Myocyte (in vitro differentiated cells): ENCODE data around the gene AGPS. TPM values are rescaled to one million over a fixed set of nuclear protein-coding genes. Genes with fewer than 3 reads are reported as not detected.
"Not testable (repeated sequence)": the region's sequence is repeated elsewhere in the genome, so short reads cannot be mapped to it uniquely, and the experiment has no call there.

ENCODE experiments used
- DNase-seq: peaks from one replicate; pipeline ENCODE4 v3.0.0-alpha.2; 2012; ENCODE audit warnings: low read depth
- total RNA-seq: library from RNA; depleted of rRNA; stranded (reverse); fragments of >200 nt; gene quantifications from 2 replicates; pipeline ENCODE4 v1.2.3, GENCODE V29; 2014

The AGPS gene
- total RNA-seq, 1 donor from 2014 or later, result 37.4 TPM

DNA sequence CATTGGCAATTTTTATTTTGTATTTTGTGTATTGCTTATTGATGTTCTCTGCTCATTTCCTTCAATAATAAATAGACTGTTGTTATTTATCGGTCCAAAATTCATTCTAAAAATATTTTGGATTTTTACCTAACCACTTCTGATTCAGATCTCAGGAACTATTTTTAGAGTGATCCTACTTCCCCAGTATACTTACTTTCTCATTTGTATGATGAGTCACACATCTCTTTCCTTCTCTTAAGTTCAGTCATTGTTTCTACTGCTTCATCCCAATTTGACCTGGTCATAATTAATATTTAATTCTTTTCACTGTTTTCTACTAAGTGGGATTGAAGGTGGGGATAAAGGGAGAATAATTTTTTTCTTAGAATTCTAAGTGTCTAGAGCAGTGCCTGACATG lies 75.1 kb downstream of the AGPS start:
- peak; percentile 61 for DNase-seq

- DNase-seq, result no peak
Measured at GRCh38 chr2:177471990-177472389, 79.4 kb downstream of the AGPS start.

DNA sequence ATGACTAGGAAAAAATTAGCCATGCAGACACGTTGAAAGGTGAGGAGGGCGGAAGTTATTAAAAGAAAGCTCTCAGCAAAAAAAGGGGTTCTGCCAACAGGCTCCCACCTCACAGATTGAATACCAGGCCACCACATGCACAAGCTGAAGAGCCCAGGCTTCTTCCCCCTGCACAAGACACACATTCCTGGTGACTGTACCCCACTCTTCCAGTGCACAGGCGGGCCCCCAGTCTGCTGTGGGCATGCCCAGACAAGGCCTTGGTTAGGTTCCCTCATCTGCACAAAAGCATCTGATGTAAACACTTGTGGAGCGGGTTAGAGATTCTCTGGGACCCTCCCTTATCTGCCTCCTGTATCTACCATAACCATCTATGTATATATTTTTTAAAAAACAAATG lies 81.7 kb downstream of the AGPS start:
- no peak for DNase-seq

- peak; percentile 47 for DNase-seq
Measured at GRCh38 chr2:177474998-177475397, 82.4 kb downstream of the AGPS start.

DNA sequence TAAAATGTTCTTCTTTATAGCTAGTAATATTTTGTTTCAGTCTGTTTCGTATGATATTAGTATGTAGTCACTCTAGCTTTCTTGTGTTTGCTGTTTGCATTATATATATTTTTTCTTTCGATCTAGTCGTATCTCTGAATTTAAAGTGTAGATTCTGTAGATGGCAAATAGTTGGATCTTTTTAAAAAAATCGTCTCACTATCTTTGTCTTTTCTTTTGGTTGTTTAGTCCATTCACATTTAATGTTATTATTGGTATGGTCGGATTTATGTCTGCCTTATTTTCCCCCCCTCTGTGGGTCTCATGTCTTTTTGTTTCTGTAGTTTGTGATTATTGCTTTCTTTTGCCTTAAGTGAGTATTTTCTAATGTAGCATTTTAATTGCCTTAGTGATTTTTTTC lies 84.3 kb downstream of the AGPS start:
- DNase-seq, result no peak

- DNase-seq, result no peak
Measured at GRCh38 chr2:177478029-177478428, 85.5 kb downstream of the AGPS start.

DNA sequence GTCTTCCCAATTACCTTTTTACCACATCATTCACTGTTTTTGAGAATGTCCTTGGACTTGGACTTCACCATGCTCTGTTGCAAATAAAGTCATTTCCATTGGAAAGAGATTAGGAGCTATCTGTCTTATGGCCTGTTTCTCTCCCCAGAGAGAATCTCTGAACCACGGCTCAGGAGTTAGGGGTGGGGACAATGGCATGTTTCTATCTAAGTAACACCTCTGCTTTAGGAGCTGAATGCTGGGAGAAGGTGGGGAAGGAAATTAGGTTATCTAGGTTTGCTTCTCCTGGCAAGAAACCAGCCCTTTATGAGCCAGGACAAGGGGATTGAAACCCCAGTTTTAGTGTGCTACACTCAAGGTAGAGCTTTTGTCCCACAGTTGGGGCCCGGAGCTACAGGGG lies 86.3 kb downstream of the AGPS start:
- DNase-seq, result no peak

DNA sequence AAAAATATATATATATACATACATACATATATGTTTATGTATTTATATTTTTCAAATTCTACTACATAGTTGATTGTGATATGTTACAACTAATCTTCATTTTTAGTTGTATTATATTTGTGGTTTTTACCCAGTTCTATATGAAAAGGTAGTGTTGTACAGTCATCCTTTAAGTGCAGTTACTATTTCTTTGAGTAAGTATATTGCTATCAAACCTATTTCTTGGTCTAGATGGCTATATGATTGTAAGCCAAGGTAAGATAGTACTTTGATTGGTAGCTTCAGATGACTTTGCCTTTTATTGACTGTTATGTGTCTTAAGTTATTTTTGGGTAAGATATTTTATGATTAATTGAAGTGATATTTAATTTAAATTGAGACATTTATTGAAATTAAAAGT lies 89.6 kb downstream of the AGPS start:
- no peak for DNase-seq

GRCh38 chr2:177483531-177483930 lies 91.0 kb downstream of the AGPS start:
- DNase-seq, result no peak

- no peak for DNase-seq
Measured at GRCh38 chr2:177484180-177484795, 91.7 kb downstream of the AGPS start.

DNA sequence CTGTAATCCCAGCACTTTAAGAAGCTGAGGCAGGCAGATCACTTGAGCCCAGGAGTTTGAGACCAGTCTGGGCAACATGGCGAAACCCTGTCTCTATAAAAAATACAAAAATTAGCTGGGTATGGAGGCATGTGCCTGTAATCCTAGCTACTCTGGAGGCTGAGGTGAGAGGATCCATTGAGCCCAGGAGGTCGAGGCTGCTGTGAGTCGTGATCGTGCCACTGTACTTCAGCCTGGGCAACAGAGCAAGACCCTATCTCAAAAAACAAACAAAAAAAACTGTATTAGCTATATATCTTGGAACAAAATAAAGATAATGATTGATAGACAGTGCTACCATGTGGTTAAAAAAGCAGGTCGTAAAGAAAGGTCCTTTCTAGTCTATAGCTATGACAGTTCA lies 93.1 kb downstream of the AGPS start:
- not testable (repeated sequence) for DNase-seq

DNA sequence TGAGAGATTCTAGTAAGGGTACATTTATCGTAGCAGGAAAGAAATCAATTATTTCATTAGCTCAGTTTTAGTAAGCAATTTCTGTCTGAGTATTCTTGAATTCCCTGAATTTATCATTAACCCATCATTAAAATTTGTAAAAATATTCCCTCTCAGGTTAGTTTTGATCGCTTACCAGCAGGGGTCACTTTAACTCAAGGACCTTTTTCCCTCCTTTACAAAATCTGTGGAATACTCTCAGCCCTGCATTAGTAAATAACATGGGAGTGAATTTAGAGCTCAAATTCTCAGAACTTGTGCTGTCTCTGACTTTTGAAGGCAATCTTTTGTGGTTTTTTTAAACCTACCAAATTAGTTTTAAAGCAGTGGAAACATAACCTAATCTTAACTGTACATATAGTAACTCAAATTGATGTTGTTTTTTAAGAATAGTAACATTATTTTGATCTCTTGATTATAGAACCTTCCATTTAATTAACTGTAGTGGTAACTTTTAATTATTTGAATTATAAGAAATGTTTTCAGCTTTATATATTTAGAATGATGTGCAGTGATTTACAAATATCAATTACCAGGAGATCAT lies 97.2 kb downstream of the AGPS start:
- DNase-seq, result peak; percentile 43

- no peak for DNase-seq
Measured at GRCh38 chr2:177495945-177496344, 103.4 kb downstream of the AGPS start.

- no peak for DNase-seq
Measured at GRCh38 chr2:177496921-177497320, 104.3 kb downstream of the AGPS start.

GRCh38 chr2:177501186-177501585 lies 108.6 kb downstream of the AGPS start:
- no peak for DNase-seq

DNA sequence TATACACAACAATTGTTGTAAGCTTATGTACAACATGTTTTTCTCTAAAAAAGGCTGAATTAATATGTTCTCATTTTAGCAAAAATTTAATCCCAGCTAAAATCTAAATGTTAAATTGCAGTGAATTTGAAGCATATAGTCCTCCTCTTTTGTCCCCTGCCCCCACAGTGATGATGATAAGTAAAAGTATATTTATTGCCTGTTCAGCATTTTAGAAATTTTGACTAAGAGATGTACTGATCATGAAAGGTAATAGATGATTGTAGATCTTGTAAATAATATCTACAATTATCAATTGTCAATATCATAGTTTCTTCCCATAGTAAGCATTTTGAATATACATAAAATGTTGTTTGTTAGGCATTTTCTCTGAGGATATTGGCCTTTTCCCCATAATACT lies 113.9 kb downstream of the AGPS start:
- DNase-seq, result no peak

- DNase-seq, result no peak
Measured at GRCh38 chr2:177506998-177507397, 114.4 kb downstream of the AGPS start.

GRCh38 chr2:177516824-177517544 lies 124.4 kb downstream of the AGPS start:
- no peak for DNase-seq

GRCh38 chr2:177518754-177519153 lies 126.2 kb downstream of the AGPS start:
- DNase-seq, result no peak

DNA sequence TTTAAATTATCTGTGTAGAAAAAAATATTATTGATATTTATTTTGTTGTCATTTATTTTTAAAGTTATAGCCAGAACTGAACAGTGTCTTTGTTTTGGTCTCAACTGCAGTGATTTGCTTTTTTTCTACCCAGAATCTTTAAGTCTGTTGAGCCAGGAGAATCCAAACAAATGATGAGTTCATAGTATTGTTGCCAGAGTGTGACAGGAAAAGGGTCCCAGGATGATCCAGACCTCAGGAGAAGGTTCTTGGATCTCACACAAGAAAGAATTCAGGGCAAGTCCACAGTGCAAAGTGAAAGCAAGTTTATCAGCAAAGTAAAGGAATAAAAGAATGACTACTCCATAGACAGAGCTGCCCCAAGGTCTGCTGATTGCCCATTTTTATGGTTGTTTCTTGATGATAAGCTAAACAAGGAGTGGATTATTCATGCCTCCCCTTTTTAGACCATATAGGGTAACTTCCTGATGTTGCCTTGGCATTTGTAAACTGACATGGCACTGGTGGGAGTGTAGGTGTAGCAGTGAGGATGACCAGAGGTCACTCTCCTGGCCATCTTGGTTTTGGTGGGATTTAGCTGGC lies 127.1 kb downstream of the AGPS start:
- no peak for DNase-seq

DNA sequence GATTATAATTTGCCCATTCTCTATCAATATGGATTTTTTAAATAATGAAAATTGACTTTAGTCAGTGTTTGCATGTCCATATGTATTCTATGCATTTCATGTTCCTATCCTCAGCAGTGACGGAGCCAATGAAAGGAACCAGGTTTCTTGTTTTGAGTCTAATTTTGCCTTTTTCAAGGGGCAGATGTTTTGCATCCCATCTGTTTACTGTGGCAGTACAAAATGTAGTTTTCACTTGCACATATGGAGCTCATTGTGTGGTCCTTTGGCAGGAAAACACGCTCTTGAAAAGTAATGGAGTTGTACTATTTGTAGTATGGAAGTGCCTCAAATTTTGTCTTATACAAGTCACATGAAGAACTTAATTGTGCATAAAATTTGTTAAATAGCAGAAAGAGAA lies 127.8 kb downstream of the AGPS start:
- DNase-seq, result no peak

GRCh38 chr2:177523781-177524180 lies 131.2 kb downstream of the AGPS start:
- no peak for DNase-seq
